ACC112 (cell line): ENCODE results near the gene EGR1.

Experiments used
- H2AFZ ChIP-seq: fragments of 200-600 bp; sonication (generic); one replicate; pipeline ENCODE4 v1.6.0; 2017; ENCODE audit warnings: antibody characterized with exemption, low read length; ENCODE audit not compliant: unreplicated experiment
- H3K27ac ChIP-seq: fragments of 200-600 bp; sonication (generic); 2 replicates; pipeline ENCODE4 v1.5.1; 2014; ENCODE audit warnings: low read depth, mild to moderate bottlenecking, antibody characterized with exemption, low read length, moderate library complexity
- H3K27me3 ChIP-seq: fragments of 200-600 bp; sonication (generic); 2 replicates; pipeline ENCODE4 v1.6.1; 2014; ENCODE audit warnings: mild to moderate bottlenecking, antibody characterized with exemption, low read length, moderate library complexity, mixed read lengths; ENCODE audit not compliant: insufficient read depth
- H3K36me3 ChIP-seq: fragments of 200-600 bp; sonication (generic); 2 replicates; pipeline ENCODE4 v1.6.1; 2016; ENCODE audit warnings: mild to moderate bottlenecking, antibody characterized with exemption, low read length, moderate library complexity, mixed read lengths; ENCODE audit not compliant: insufficient read depth
- H3K4me1 ChIP-seq: fragments of 200-600 bp; sonication (generic); one replicate; pipeline ENCODE4 v1.6.1; 2016; ENCODE audit warnings: low read length, mixed read lengths; ENCODE audit not compliant: insufficient read depth, unreplicated experiment, control insufficient read depth
- H3K4me3 ChIP-seq: fragments of 200-600 bp; sonication (generic); 2 replicates; pipeline ENCODE4 v1.5.1; 2014; ENCODE audit warnings: mild to moderate bottlenecking, low read depth, low read length
- H3K79me2 ChIP-seq: fragments of 200-600 bp; sonication (generic); one replicate; pipeline ENCODE4 v1.6.0; 2016; ENCODE audit warnings: low read length; ENCODE audit not compliant: control insufficient read depth, unreplicated experiment, insufficient read depth

The EGR1 gene

DNA sequence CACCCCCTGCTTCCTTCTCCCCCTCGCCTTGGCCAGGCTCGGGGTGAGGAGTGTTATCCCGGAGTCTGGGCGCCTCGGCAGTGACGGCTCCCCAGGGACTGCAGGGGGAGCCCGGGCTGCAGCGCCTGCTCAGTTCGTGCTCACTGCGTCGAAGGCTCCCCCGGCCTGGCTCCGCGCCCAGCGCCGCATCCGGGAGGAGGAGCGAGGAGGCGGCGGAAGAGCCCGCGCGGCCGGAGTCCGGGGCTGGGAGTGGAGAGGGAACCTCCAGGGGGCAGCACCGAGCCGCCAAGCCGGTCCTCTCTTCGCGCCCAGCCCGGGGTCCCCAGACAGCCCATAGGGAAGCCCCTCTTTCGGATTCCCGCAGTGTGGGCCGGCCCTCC lies 1.3 kb upstream of the EGR1 start:
- Histone ChIP-seq H3K36me3 (peaks cover 17% of the 10 kb centered on the region; the same call in 1 of the 2 replicates), H3K4me3 (peak overlapping the region; percentile 90), H3K27ac (peak overlapping the region; percentile 93), H3K4me1 (peaks cover 13% of the 10 kb centered on the region), H3K79me2 (peaks cover 16% of the 10 kb centered on the region), H3K27me3 (no peaks in the 10 kb centered on the region), H2AFZ (peak overlapping the region; percentile 83)

- Histone ChIP-seq H3K36me3 (peaks cover 17% of the 10 kb centered on the region; the same call in 1 of the 2 replicates), H3K4me3 (peak overlapping the region; percentile 90), H3K79me2 (peaks cover 16% of the 10 kb centered on the region), H3K27ac (peak overlapping the region; percentile 93), H3K27me3 (no peaks in the 10 kb centered on the region), H2AFZ (peak overlapping the region; percentile 83), H3K4me1 (peaks cover 13% of the 10 kb centered on the region)
These were observed 655 bp upstream of the EGR1 start for GRCh38 chr5:138464388-138465260.

- Histone ChIP-seq H3K4me3 (peak overlapping the region; percentile 90), H3K4me1 (peaks cover 9% of the 10 kb centered on the region), H3K27ac (no peak overlapping the region), H2AFZ (no peak overlapping the region), H3K27me3 (no peaks in the 10 kb centered on the region), H3K79me2 (peaks cover 16% of the 10 kb centered on the region), H3K36me3 (peaks cover 17% of the 10 kb centered on the region; the same call in 1 of the 2 replicates)
These were observed 1.0 kb downstream of the EGR1 start for GRCh38 chr5:138466125-138466899.

DNA sequence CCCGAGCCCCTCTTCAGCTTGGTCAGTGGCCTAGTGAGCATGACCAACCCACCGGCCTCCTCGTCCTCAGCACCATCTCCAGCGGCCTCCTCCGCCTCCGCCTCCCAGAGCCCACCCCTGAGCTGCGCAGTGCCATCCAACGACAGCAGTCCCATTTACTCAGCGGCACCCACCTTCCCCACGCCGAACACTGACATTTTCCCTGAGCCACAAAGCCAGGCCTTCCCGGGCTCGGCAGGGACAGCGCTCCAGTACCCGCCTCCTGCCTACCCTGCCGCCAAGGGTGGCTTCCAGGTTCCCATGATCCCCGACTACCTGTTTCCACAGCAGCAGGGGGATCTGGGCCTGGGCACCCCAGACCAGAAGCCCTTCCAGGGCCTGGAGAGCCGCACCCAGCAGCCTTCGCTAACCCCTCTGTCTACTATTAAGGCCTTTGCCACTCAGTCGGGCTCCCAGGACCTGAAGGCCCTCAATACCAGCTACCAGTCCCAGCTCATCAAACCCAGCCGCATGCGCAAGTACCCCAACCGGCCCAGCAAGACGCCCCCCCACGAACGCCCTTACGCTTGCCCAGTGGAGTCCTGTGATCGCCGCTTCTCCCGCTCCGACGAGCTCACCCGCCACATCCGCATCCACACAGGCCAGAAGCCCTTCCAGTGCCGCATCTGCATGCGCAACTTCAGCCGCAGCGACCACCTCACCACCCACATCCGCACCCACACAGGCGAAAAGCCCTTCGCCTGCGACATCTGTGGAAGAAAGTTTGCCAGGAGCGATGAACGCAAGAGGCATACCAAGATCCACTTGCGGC lies 1.8 kb downstream of the EGR1 start:
- H3K4me1 ChIP-seq = peaks cover 3% of the 10 kb centered on the region
- no peak overlapping the region for H2AFZ ChIP-seq
- H3K36me3 ChIP-seq = peaks cover 17% of the 10 kb centered on the region; the same call in 1 of the 2 replicates
- H3K27ac ChIP-seq = no peak overlapping the region
- peak overlapping the region; percentile 90 for H3K4me3 ChIP-seq
- no peaks in the 10 kb centered on the region for H3K27me3 ChIP-seq
- H3K79me2 ChIP-seq = peaks cover 16% of the 10 kb centered on the region

DNA sequence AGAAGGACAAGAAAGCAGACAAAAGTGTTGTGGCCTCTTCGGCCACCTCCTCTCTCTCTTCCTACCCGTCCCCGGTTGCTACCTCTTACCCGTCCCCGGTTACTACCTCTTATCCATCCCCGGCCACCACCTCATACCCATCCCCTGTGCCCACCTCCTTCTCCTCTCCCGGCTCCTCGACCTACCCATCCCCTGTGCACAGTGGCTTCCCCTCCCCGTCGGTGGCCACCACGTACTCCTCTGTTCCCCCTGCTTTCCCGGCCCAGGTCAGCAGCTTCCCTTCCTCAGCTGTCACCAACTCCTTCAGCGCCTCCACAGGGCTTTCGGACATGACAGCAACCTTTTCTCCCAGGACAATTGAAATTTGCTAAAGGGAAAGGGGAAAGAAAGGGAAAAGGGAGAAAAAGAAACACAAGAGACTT lies 2.4 kb downstream of the EGR1 start:
- Histone ChIP-seq H3K27ac (no peak overlapping the region), H3K79me2 (peaks cover 16% of the 10 kb centered on the region), H2AFZ (no peak overlapping the region), H3K4me1 (peaks cover 3% of the 10 kb centered on the region), H3K27me3 (no peaks in the 10 kb centered on the region), H3K4me3 (peak overlapping the region; percentile 90), H3K36me3 (peaks cover 17% of the 10 kb centered on the region; the same call in 1 of the 2 replicates)

DNA sequence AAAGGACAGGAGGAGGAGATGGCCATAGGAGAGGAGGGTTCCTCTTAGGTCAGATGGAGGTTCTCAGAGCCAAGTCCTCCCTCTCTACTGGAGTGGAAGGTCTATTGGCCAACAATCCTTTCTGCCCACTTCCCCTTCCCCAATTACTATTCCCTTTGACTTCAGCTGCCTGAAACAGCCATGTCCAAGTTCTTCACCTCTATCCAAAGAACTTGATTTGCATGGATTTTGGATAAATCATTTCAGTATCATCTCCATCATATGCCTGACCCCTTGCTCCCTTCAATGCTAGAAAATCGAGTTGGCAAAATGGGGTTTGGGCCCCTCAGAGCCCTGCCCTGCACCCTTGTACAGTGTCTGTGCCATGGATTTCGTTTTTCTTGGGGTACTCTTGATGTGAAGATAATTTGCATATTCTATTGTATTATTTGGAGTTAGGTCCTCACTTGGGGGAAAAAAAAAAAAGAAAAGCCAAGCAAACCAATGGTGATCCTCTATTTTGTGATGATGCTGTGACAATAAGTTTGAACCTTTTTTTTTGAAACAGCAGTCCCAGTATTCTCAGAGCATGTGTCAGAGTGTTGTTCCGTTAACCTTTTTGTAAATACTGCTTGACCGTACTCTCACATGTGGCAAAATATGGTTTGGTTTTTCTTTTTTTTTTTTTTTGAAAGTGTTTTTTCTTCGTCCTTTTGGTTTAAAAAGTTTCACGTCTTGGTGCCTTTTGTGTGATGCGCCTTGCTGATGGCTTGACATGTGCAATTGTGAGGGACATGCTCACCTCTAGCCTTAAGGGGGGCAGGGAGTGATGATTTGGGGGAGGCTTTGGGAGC lies 3.1 kb downstream of the EGR1 start:
- H2AFZ ChIP-seq = no peak overlapping the region
- no peak overlapping the region for H3K27ac ChIP-seq
- no peaks in the 10 kb centered on the region for H3K27me3 ChIP-seq
- H3K4me3 ChIP-seq = peak overlapping the region; percentile 90
- H3K36me3 ChIP-seq = peaks cover 17% of the 10 kb centered on the region; the same call in 1 of the 2 replicates
- H3K79me2 ChIP-seq = peaks cover 16% of the 10 kb centered on the region
- peaks cover 3% of the 10 kb centered on the region for H3K4me1 ChIP-seq

- H2AFZ ChIP-seq = no peak overlapping the region
- peaks cover 16% of the 10 kb centered on the region for H3K79me2 ChIP-seq
- peaks cover 3% of the 10 kb centered on the region for H3K4me1 ChIP-seq
- peak overlapping the region; percentile 90; the same call in 1 of the 2 replicates for H3K4me3 ChIP-seq
- peaks cover 17% of the 10 kb centered on the region; the same call in 1 of the 2 replicates for H3K36me3 ChIP-seq
- no peaks in the 10 kb centered on the region for H3K27me3 ChIP-seq
- no peak overlapping the region for H3K27ac ChIP-seq
These were observed 3.8 kb downstream of the EGR1 start for GRCh38 chr5:138468966-138469539.

DNA sequence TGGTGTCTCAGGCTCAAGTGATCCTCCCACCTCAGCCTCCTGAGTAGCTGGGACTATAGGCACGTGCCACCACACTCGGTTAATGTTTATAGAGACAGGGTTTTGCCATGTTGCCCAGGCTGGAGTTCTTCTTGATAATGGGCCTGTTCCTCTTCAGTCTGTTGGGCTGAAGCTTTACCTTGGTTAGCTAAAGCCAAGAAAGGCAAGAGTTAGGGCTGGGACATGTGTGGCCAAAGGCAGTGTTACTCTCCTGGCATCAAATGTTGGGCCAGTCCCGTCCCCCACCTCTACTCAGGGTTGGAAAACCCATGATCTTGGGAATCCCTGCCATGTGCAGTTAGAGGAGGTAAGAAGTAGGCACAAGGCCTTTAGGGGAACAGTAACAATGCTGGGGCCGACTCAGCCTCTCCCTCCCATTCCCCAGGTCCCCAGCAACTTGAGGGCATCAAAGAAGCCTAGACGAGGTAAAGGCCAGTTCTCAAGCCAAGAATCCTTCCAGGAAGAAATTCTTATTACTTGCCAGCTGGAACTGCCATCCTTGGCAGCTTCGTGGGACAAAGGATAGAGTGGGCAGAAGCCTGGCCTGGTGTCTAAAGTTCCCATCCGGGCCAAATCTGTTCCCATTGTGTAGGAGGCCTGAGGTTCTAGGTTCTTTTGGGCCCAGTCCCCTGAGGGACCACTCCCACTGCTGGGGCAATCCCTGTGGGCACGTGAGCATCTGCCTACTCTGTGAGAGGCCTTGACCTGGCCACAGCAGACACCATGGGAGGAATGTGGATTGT lies 4.5 kb downstream of the EGR1 start:
- Histone ChIP-seq H3K36me3 (peaks cover 17% of the 10 kb centered on the region; the same call in 1 of the 2 replicates), H3K79me2 (peaks cover 16% of the 10 kb centered on the region), H3K27ac (no peak overlapping the region), H2AFZ (no peak overlapping the region), H3K27me3 (no peaks in the 10 kb centered on the region), H3K4me1 (peaks cover 3% of the 10 kb centered on the region), H3K4me3 (no peak overlapping the region)
